IMR-90 (cell line): ENCODE measurements around the gene CCDC88C. TPM values are rescaled to one million over a fixed set of nuclear protein-coding genes. Genes with fewer than 3 reads are reported as not detected.

Experiments used
- ATAC-seq: fragments of 200-7000 bp; cut with Tn5 transposase; 2 replicates; pipeline ENCODE4 v1.9.1; 2020; ENCODE audit warnings: low read depth, mild to moderate bottlenecking, moderate library complexity
- BruUV-seq: library from RNA; stranded (reverse); fragments of 400-500 nt; replicated peaks from 2 replicates; lab custom pipeline; 2021; lab: Mats Ljungman, UMichigan
- CTCF ChIA-PET: fragments of 300-600 bp; formaldehyde crosslinking; extraction: SDS; loops from one replicate; lab custom pipeline; 2021; ENCODE audit warnings: antibody characterized with exemption; lab: Yijun Ruan, JAX
- POLR2A ChIA-PET: fragments of 300-600 bp; sonication (Branson Sonifier 250); formaldehyde crosslinking; loops from one replicate; lab custom pipeline; 2022; ENCODE audit warnings: antibody characterized with exemption; ENCODE audit not compliant: unreplicated experiment; lab: Charles Lee
- DNase-seq: peaks from one replicate; pipeline ENCODE4 v3.0.0; 2013
- H2AFZ ChIP-seq: replicated peaks from 2 replicates; pipeline ENCODE3; 2013; ENCODE audit warnings: low read length, mild to moderate bottlenecking; ENCODE audit not compliant: poor library complexity
- H2AK5ac ChIP-seq: 2 replicates; pipeline ENCODE4 v1.6.1; 2013; ENCODE audit warnings: low read depth, low read length, inconsistent platforms
- H2AK9ac ChIP-seq: replicated peaks from 2 replicates; pipeline ENCODE3; 2013; ENCODE audit warnings: mild to moderate bottlenecking, low read depth, low read length, moderate library complexity; ENCODE audit not compliant: poor library complexity
- H2BK120ac ChIP-seq: 2 replicates; pipeline ENCODE4 v1.6.1; 2013; ENCODE audit warnings: low read depth, low read length, inconsistent platforms
- H2BK15ac ChIP-seq: 3 replicates; pipeline ENCODE4 v1.6.1; 2013; ENCODE audit warnings: low read depth, low read length, inconsistent platforms
- H2BK20ac ChIP-seq: 2 replicates; pipeline ENCODE4 v1.6.1; 2013; ENCODE audit warnings: low read depth, mild to moderate bottlenecking, inconsistent platforms, low read length, moderate library complexity
- H2BK5ac ChIP-seq: 2 replicates; pipeline ENCODE4 v1.6.1; 2013; ENCODE audit warnings: mild to moderate bottlenecking, low read depth, low read length, inconsistent platforms; ENCODE audit not compliant: poor library complexity, severe bottlenecking
- H3K14ac ChIP-seq: replicated peaks from 2 replicates; pipeline ENCODE4 v1.6.1; 2013; ENCODE audit warnings: low read depth, low read length, inconsistent platforms
- H3K18ac ChIP-seq: 2 replicates; pipeline ENCODE4 v1.6.1; 2013; ENCODE audit warnings: low read depth, low read length, control low read depth
- H3K23ac ChIP-seq: 2 replicates; pipeline ENCODE4 v1.6.1; 2013; ENCODE audit warnings: low read depth, low read length, inconsistent platforms
- H3K27ac ChIP-seq: 2 replicates; pipeline ENCODE4 v1.5.1; 2013; ENCODE audit warnings: mild to moderate bottlenecking, control low read depth, low read length; ENCODE audit not compliant: insufficient read depth
- H3K27me3 ChIP-seq: 2 replicates; pipeline ENCODE4 v1.6.1; 2013; ENCODE audit warnings: low read length; ENCODE audit not compliant: control insufficient read depth, insufficient read depth
- H3K36me3 ChIP-seq: 2 replicates; pipeline ENCODE4 v1.6.1; 2013; ENCODE audit warnings: low read length, mixed read lengths; ENCODE audit not compliant: control insufficient read depth, insufficient read depth
- H3K4ac ChIP-seq: 2 replicates; pipeline ENCODE4 v1.6.1; 2013; ENCODE audit warnings: low read depth, low read length, inconsistent platforms
- H3K4me1 ChIP-seq: 2 replicates; pipeline ENCODE4 v1.6.1; 2013; ENCODE audit warnings: low read length, mixed read lengths; ENCODE audit not compliant: control insufficient read depth, insufficient read depth
- H3K4me2 ChIP-seq: 2 replicates; pipeline ENCODE4 v1.6.1; 2013; ENCODE audit warnings: low read depth, mild to moderate bottlenecking, control low read depth, low read length, moderate library complexity
- H3K4me3 ChIP-seq: 2 replicates; pipeline ENCODE4 v1.5.1; 2013; ENCODE audit warnings: low read depth, mild to moderate bottlenecking, control low read depth, low read length, moderate library complexity; ENCODE audit not compliant: insufficient read depth
- H3K56ac ChIP-seq: 2 replicates; pipeline ENCODE4 v1.6.1; 2013; ENCODE audit warnings: low read length, inconsistent platforms; ENCODE audit not compliant: insufficient read depth; ENCODE audit errors: extremely low read depth
- H3K79me1 ChIP-seq, 2 experiments: 2 replicates each; pipeline ENCODE4 v1.6.1; 2013; ENCODE audit warnings: low read length in 2 of 2, inconsistent platforms in 1 of 2, low read depth in 1 of 2
- H3K9ac ChIP-seq: 2 replicates; pipeline ENCODE4 v1.6.1; 2013; ENCODE audit warnings: low read depth, low read length, control low read depth
- H3K9me1 ChIP-seq: 2 replicates; pipeline ENCODE4 v1.6.1; 2013; ENCODE audit warnings: low read length, inconsistent platforms; ENCODE audit not compliant: insufficient read depth
- H3K9me3 ChIP-seq: 2 replicates; pipeline ENCODE4 v1.6.1; 2013; ENCODE audit warnings: low read length; ENCODE audit not compliant: control insufficient read depth, insufficient read depth
- H4K20me1 ChIP-seq: 2 replicates; pipeline ENCODE4 v1.6.1; 2013; ENCODE audit warnings: low read length, inconsistent platforms; ENCODE audit not compliant: insufficient read depth
- H4K5ac ChIP-seq: 2 replicates; pipeline ENCODE4 v1.6.1; 2013; ENCODE audit warnings: mild to moderate bottlenecking, low read depth, low read length, control low read depth
- H4K8ac ChIP-seq, 2 experiments: 2 replicates each; pipeline ENCODE4 v1.6.1; 2013; ENCODE audit warnings: low read depth in 2 of 2, low read length in 2 of 2, control low read depth in 1 of 2, inconsistent platforms in 1 of 2
- H4K91ac ChIP-seq: 2 replicates; pipeline ENCODE4 v1.6.1; 2013; ENCODE audit warnings: low read depth, low read length, inconsistent platforms; ENCODE audit not compliant: insufficient read depth
- BHLHE40 ChIP-seq: fragments of 150-350 bp; IDR thresholded peaks from 2 replicates; pipeline ENCODE4 v1.6.1; 2016; ENCODE audit warnings: mild to moderate bottlenecking, low read depth, low read length
- CEBPB ChIP-seq: IDR thresholded peaks from 2 replicates; pipeline ENCODE4 v1.6.1; 2012; ENCODE audit warnings: low read depth, low read length, improper control_type of control experiment
- ELK1 ChIP-seq: fragments of 150-350 bp; IDR thresholded peaks from 2 replicates; pipeline ENCODE4 v1.6.1; 2016; ENCODE audit warnings: low read depth, mild to moderate bottlenecking, low read length, moderate library complexity, borderline replicate concordance
- FOS ChIP-seq: fragments of 150-350 bp; IDR thresholded peaks from 2 replicates; pipeline ENCODE4 v1.6.1; 2016; ENCODE audit warnings: low read depth, low read length
- MAFK ChIP-seq: IDR thresholded peaks from 2 replicates; pipeline ENCODE4 v1.6.1; 2012; ENCODE audit warnings: low read depth, low read length, improper control_type of control experiment
- MAZ ChIP-seq: IDR thresholded peaks from 2 replicates; pipeline ENCODE4 v1.6.1; 2012; ENCODE audit warnings: low read depth, mild to moderate bottlenecking, low read length, improper control_type of control experiment, moderate library complexity, borderline replicate concordance
- MXI1 ChIP-seq: IDR thresholded peaks from 2 replicates; pipeline ENCODE4 v1.6.1; 2012; ENCODE audit warnings: low read depth, mild to moderate bottlenecking, low read length, moderate library complexity, borderline replicate concordance
- NFE2L2 ChIP-seq: fragments of 150-350 bp; IDR thresholded peaks from 2 replicates; pipeline ENCODE4 v1.6.1; 2016; ENCODE audit warnings: low read depth, mild to moderate bottlenecking, low read length
- POLR2A ChIP-seq: IDR thresholded peaks from 2 replicates; pipeline ENCODE4 v1.6.1; 2012; ENCODE audit warnings: mild to moderate bottlenecking, low read depth, low read length
- RAD21 ChIP-seq: IDR thresholded peaks from 2 replicates; pipeline ENCODE4 v1.6.1; 2012; ENCODE audit warnings: low read length, improper control_type of control experiment
- RCOR1 ChIP-seq: IDR thresholded peaks from 2 replicates; pipeline ENCODE4 v1.6.1; 2012; ENCODE audit warnings: mild to moderate bottlenecking, low read length, improper control_type of control experiment; ENCODE audit not compliant: insufficient replicate concordance
- SMC3 ChIP-seq: fragments of 150-350 bp; IDR thresholded peaks from 2 replicates; pipeline ENCODE4 v1.6.1; 2016; ENCODE audit warnings: low read depth, mild to moderate bottlenecking, antibody characterized with exemption, low read length, moderate library complexity
- USF2 ChIP-seq: fragments of 150-350 bp; IDR thresholded peaks from 2 replicates; pipeline ENCODE4 v1.6.1; 2017; ENCODE audit warnings: mild to moderate bottlenecking, antibody characterized with exemption, low read length, low read depth
- WGBS, 2 experiments: methylation state at CpG; one replicate each; pipeline versions ENCODE4 v1.1.5 to v1.1.7; 2013; ENCODE audit warnings: missing lambda C conversion rate in 2 of 2; ENCODE audit not compliant: insufficient read length in 1 of 2; ENCODE audit errors: extremely low coverage in 2 of 2; 5-methylcytosine and 5-hydroxymethylcytosine counted together
- dilution Hi-C: fragments of 300-500 bp; cut with HindIII; formaldehyde crosslinking; loops from one replicate; pipeline ENCODE4 v1.14.3; 2018; ENCODE audit warnings: low sequenced_read_pairs; ENCODE audit not compliant: unreplicated experiment
- in situ Hi-C: fragments of 300-500 bp; cut with MboI; formaldehyde crosslinking; loops from 3 replicates; pipeline ENCODE4 v1.14.3; 2019; ENCODE audit warnings: low sequenced_read_pairs, inconsistent platforms, mixed read lengths
- intact Hi-C: fragments of 100-400 bp; cut with micrococcal nuclease; formaldehyde crosslinking; loops from 2 replicates; pipeline ENCODE4 v1.10.0; 2022
- polyA plus RNA-seq, 3 experiments: library from polyadenylated mRNA; depleted of rRNA; stranded (reverse); fragments of >200 nt; gene quantifications; 2 replicates each; pipeline ENCODE4 v1.2.3, GENCODE V29; 2012; ENCODE audit warnings: low replicate concordance in 1 of 3
- total RNA-seq: library from RNA; depleted of rRNA; stranded (reverse); fragments of >200 nt; gene quantifications from 2 replicates; pipeline ENCODE4 v1.2.3, GENCODE V29; 2012

The CCDC88C gene
- total and polyA plus RNA-seq, 2 of the 4 experiments (the other 2 are of a cell fraction), result 0.17 to 0.18 TPM

GRCh38 chr14:91417983-91418386 is 365 bp upstream of the CCDC88C start:
- Histone ChIP-seq H2BK5ac (no peak overlapping the region), H3K36me3 (no peaks in the 10 kb centered on the region), H2BK20ac (no peak overlapping the region), H2AK9ac (peak overlapping the region; percentile 37), H4K20me1 (no peaks in the 10 kb centered on the region), H3K9ac (no peak overlapping the region), H3K27me3 (peaks cover 39% of the 10 kb centered on the region), H3K4me3 (no peak overlapping the region), H2AFZ (peak overlapping the region; percentile 77), H3K9me1 (no peaks in the 10 kb centered on the region), H3K9me3 (no peaks in the 10 kb centered on the region), H2BK15ac (no peak overlapping the region), H3K27ac (no peak overlapping the region), H2BK120ac (no peak overlapping the region), H3K79me1 (no peaks in the 10 kb centered on the region), H4K8ac (no peak overlapping the region), H3K56ac (no peak overlapping the region), H4K91ac (no peak overlapping the region), H3K4ac (no peak overlapping the region), H3K14ac (no peak overlapping the region), H2AK5ac (no peak overlapping the region), H3K4me1 (no peaks in the 10 kb centered on the region), H4K5ac (no peak overlapping the region), H3K4me2 (peak overlapping the region; percentile 22; the same call in 1 of the 2 replicates), H3K23ac (no peak overlapping the region), H3K18ac (no peak overlapping the region)
- ATAC-seq (peak; percentile 21), DNase-seq (no peak)
- ChIA-PET POLR2A (no interaction called here), CTCF (interaction anchor here (0.6 to 2.5 kb wide), 3 partner anchors 32 to 94 kb away, joined by 4 to 9 read pairs (median 7); no protein-coding TSS in a partner anchor)
- intact Hi-C loops, result loop anchor here (1.0 kb wide), 1 partner anchor 95 kb away; no protein-coding TSS in a partner anchor
- in situ Hi-C loops, result no loop called here
- no TSS peak for BruUV-seq
- TF ChIP-seq RAD21 (no peak), POLR2A (no peak), MAZ (no peak), SMC3 (no peak), MAFK (no peak), BHLHE40 (0 out of 2 replicates have a peak, but pooled peaks have one; percentile 7), ELK1 (no peak), CEBPB (no peak), RCOR1 (no peak), USF2 (peak; percentile 55; the same call in 1 of the 2 replicates), FOS (no peak), MXI1 (no peak), NFE2L2 (no peak)
- 1% methylated on average over 23 of the region's 53 CpGs; no CpG with 5 or more reads in 1 of the 2 experiments for WGBS, 2 experiments
- dilution Hi-C loops, result no loop called here
